ENCODE results near the gene FOXK2. TPM values are rescaled to one million over a fixed set of nuclear protein-coding genes. Genes with fewer than 3 reads are reported as not detected.
A peak's percentile ranks its signal among the peaks of the same experiment; 100 is the strongest.
"Not testable (repeated sequence)": the region's sequence is repeated elsewhere in the genome, so short reads cannot be mapped to it uniquely, and the experiment has no call there.

FOXK2 gene
- polyA plus RNA-seq, 12 donors: 33.6 to 62.0 (median 41.4) TPM; not detected in 1

- no peak for DNase-seq
These were observed 26.2 kb upstream of the FOXK2 start for GRCh38 chr17:82493226-82493781.

DNA sequence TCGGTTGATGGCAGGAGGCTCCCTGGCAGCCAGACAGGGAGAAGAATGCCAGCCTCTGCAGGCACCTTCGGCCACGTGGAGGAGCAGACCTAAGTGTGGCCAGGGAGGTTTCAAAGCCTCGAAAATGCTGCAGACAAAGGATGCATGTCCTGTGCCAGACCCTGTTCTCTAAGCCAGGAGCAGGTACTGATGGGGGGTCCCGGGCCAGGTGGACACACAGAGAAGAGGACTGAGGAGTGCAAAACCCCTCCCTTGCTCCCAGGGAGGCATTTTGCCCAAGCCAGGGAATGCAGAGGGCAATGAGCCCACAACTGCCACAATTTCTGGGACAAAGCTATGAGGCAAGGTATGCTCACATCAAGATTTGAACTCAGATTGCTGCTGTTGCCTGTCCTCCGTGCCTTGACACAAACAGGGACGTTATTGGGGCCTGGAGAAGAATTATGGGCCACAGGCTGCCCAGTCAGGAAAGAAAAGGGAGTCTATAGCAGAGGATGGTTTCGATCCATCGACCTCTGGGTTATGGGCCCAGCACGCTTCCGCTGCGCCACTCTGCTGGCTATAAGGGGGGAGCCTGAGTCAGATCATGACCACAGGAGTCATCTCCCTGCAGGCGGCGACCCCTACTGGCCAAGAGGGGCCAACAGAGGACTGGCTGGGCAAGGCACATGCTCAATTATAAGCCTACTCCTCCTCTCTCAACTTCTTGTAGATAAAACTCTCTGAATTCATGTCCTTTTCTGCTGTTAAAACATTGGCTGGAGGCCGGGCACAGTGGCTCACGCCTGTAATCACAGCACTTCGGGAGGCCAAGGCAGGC lies 25.1 kb upstream of the FOXK2 start:
- peak; percentile 94 for DNase-seq

GRCh38 chr17:82495844-82496528 lies 23.5 kb upstream of the FOXK2 start:
- DNase-seq: no peak

DNA sequence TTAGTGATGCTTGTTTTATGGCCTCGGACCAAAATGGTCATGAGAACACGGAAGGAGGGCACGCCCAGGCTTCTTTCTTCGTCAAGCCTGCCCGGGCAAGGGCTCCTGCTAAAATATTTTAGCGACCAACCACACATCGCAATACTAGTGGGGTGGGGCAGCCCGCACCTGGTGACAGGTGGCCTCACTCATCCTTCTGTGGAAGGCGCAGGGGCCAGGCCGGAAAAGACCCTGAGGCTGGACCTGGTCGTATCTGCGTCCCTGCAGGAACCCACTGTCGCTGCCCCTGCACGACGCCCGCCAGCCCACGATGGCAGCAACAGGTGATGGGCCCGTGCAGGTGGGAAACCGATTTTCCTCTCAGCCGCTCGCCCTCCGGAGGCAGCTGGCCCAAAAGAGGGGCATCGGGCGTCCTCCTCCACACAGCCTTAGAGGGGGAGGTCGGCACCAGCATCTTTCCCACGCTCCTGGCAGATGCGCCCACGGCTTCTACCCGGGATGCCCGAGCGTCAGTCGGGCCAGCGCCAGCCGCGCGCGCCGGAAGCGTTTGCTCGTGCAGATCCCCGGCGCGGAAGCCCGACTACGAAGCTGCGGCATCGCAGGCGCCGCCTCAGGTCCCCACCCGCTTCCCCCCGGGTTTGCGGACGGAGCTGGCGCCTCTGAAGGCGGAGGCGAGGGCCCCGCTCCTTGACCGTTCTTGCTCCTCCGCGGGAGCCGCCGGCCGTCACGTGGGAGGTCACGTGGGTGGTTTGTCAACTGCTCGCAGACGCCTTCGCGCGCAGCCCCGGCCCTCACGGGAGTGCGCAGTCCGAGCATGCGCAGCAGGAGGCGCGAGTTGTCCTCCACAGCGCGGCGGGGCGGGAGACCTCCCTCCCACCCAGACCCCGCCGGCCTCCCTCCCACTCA lies 22.8 kb upstream of the FOXK2 start:
- DNase-seq: peak; percentile 95

- peak; percentile 48 for DNase-seq
These were observed 21.8 kb upstream of the FOXK2 start for GRCh38 chr17:82497483-82498405.

DNA sequence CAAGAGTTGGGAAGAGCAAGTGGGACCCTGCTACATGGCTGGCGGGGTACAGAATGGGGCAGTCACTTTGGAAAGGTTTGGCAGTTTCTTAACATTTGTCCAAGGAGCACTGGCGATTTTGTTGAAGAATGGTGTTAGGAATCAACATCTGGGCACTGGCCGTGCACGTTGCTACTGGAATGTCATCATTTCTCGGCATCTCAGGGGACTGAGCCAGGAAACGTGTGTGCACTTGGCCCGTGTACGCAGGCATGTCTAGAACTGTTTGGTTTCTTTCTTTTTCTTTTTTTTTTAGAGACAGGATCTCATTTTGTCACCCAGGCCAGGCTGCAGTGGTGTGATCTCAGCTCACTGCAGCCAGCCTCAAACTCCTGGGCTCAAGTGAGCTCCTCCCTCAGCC lies 17.3 kb upstream of the FOXK2 start:
- no peak for DNase-seq

GRCh38 chr17:82503094-82503727 lies 16.3 kb upstream of the FOXK2 start:
- no peak for DNase-seq

DNA sequence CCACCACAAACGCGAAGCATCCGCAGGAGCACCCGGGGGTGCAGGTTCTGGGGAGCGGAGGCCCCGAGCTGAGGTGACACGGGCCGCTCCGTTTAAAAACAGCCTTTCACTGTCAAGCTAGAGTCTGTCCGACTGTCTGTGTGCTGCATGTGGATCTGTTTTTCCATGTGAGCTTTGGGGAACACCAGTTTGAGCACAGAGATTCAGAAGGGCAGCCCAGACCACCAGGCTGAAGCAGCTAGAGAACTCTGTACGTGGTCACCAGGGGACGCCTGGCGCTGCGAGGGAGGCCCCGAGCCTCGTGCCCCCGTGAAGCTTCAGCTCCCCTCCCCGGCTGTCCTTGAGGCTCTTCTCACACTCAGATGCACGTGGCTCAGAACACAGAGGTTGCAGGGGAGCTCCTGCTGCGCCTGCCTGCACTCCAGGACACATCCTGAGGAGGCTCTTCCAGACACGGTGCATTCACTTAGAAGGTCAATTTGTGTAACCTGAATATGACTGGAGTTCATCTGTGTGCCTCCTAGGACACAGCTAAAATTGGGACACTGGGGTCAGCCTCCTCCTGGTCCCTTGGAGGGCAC lies 15.7 kb upstream of the FOXK2 start:
- no peak for DNase-seq

- DNase-seq: no peak
These were observed 14.2 kb upstream of the FOXK2 start for GRCh38 chr17:82505296-82505695.

DNA sequence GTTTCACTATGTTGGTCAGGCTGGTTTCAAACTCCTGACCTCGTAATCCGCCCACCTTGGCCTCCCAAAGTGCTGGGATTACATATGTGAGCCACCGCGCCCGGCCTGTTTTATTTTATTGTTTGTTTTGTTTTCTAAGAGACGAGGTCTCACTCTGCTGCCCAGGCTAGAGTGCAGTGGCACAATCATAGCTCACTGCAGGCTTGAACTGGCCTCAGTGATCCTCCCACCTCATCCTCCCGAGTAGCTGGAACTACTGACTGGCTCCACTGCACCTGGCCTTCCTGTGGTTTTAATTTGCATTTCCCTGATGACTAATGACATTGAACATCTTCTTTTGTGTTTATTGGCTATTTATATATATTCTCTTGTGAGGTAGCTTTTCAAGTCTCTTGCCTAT lies 13.1 kb upstream of the FOXK2 start:
- not testable (repeated sequence) for DNase-seq

- DNase-seq: no peak
These were observed 11.8 kb upstream of the FOXK2 start for GRCh38 chr17:82507631-82508175.

GRCh38 chr17:82511642-82512041 lies 7.9 kb upstream of the FOXK2 start:
- not testable (repeated sequence) for DNase-seq

- not testable (repeated sequence) for DNase-seq
These were observed 5.7 kb upstream of the FOXK2 start for GRCh38 chr17:82513864-82514263.

DNA sequence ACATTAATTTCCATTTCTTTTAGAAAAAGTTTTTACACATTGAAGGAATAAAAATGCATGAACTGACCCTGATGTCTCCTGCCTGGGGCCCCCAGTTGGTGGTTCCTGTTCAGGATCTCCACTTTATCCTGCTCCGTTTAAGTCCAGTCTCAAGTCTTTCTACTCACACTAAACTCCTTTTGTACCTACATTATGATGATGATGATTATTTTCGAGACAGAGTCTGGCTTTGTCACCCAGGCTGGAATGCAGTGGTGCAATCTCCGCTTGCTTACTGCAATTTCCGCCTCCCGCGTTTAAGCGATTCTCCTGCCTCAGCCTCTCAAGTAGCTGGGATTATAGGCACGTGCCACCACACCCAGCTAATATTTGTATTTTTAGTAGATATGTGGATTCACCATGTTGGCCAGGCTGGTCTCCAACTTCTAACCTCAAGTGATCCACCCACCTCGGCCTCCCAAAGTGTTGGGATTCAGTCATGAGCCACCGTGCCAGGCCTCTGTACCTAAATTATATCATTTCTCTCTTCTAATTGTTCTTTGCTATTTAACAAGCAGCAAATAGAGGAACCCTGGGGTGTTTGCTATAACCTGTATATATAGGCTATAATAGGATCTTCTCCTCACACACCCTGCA lies 2.2 kb upstream of the FOXK2 start:
- DNase-seq: no peak

DNA sequence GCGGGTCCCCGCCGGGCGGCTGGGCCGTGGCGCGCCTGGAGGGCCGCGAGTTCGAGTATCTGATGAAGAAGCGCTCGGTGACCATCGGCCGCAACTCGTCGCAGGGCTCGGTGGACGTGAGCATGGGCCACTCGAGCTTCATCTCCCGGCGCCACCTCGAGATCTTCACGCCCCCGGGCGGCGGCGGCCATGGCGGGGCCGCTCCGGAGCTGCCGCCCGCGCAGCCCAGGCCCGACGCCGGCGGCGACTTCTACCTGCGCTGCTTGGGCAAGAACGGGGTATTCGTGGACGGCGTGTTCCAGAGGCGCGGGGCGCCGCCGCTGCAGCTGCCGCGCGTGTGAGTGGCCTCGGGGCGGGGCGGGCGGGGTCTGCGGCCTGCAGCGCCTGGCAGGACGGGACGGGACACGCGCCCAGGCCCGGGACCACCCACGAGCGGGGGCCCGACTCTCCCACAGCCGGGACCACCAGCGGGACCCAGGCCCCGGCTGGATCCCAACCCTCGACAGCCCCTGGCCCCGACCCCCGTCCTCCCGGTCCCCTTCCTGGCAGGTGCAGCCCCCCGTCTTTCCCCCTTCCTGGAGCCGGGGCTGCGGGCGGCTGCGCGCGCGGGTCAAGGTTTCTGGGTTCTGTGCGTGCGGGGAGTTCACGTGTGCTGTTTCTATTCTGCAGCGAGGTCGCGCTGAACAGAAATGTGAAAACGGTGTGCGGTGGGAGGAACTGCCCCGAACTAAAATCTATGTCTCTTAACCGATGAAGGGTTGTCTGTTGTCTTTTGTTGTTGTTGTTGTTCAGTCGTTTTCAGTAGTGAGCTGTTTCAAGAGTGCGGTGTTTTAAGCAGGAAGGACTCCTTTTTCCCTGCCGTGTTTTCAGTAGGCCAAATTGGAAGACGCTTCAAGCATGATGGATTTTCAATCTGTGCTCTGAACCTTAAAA lies 705 bp downstream of the FOXK2 start:
- DNase-seq: no peak

- DNase-seq: no peak
These were observed 5.0 kb downstream of the FOXK2 start for GRCh38 chr17:82524540-82524939.

- no peak for DNase-seq
These were observed 6.2 kb downstream of the FOXK2 start for GRCh38 chr17:82525712-82526111.

- peak; percentile 69 for DNase-seq
These were observed 8.4 kb downstream of the FOXK2 start for GRCh38 chr17:82527898-82528297.

Data from muscle of arm (tissue), 12 donors.